GM12892 (cell line): ENCODE results near the gene GMEB1.
"Not testable (repeated sequence)": the region's sequence is repeated elsewhere in the genome, so short reads cannot be mapped to it uniquely, and the experiment has no call there.

Experiments used
- DNase-seq: peaks from one replicate; pipeline ENCODE4 v3.0.0; 2011; ENCODE audit not compliant: insufficient read length
- FAIRE-seq: peaks from 2 replicates; lab custom pipeline; 2011; peaks lifted over from hg19 to GRCh38; lab: Jason Lieb, UNC
- POLR2A ChIP-seq: IDR thresholded peaks from 2 replicates; pipeline ENCODE4 v1.6.1; 2011; ENCODE audit warnings: low read depth, low read length, control low read depth
- POLR2AphosphoS5 ChIP-seq: IDR thresholded peaks from 2 replicates; pipeline ENCODE4 v1.6.1; 2011; ENCODE audit warnings: low read depth, low read length, control low read depth
- TAF1 ChIP-seq: IDR thresholded peaks from 2 replicates; pipeline ENCODE4 v1.6.1; 2011; ENCODE audit warnings: low read depth, mild to moderate bottlenecking, control low read depth, low read length, borderline replicate concordance

GMEB1 gene

DNA sequence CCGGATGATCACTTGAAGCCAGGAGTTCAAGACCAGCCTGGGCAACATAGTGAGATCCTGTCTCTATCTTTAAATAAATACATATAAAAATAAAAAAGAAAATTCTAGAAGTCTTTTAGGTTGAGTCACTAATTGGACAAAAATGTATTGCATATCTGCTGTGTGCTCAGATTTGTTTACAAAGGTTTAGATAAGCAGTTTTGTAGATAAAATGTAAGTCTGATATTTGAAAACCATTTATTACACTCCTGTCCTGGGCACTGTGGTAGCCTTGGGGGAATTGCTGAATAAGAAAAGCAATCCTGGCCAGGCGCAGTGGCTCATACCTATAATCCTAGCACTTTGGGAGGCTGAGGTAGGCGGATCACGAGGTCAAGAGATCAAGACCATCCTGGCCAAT is 11.6 kb downstream of the GMEB1 start:
- no peak for FAIRE-seq

DNA sequence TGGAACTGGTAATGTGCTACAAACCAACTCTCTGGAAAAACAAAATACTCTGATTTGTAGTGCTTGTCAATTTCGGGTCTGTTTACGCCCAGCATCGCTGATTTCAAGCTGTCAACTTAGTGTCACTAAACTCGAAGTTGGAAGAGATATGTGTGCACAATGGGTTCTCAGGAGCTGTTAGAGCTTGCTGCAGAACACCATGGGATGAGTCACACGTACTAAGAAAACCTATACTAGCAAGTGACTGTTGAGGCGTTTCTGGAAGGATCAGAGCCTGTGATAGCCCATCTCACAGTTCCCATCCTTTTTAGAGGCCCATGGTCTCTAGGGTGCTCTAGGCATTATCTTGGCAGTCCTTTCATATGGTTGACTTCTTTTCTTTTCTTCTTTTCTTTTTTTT is 14.3 kb downstream of the GMEB1 start:
- DNase-seq (no peak), FAIRE-seq (no peak)
- TF ChIP-seq TAF1 (no peak), POLR2A (no peak), POLR2AphosphoS5 (no peak)

More for the DNA sequence above, 11.6 kb downstream of the GMEB1 start:
- TF ChIP-seq POLR2A (no peak), POLR2AphosphoS5 (no peak), TAF1 (no peak)
- no peak for DNase-seq

DNA sequence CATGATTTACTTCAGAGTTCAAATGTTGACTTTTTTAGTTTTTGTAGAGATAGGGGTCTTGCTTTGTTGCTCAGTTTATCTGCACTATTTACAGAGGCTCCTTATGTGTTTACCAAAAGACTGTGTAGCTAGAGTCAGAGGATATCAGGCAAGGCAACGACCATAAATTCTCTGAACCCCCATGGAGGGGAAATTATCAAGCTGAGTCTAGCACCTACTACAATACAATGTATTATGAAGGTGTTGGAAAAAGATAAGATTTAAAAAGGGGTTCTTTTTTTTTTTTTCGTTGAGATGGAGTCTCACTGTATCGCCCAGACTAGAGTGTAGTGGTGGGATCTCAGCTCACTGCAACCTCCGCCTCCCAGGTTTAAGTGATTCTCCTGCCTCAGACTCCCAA is 16.4 kb downstream of the GMEB1 start:
- FAIRE-seq (no peak), DNase-seq (no peak)
- TF ChIP-seq POLR2AphosphoS5 (no peak), POLR2A (no peak), TAF1 (no peak)

DNA sequence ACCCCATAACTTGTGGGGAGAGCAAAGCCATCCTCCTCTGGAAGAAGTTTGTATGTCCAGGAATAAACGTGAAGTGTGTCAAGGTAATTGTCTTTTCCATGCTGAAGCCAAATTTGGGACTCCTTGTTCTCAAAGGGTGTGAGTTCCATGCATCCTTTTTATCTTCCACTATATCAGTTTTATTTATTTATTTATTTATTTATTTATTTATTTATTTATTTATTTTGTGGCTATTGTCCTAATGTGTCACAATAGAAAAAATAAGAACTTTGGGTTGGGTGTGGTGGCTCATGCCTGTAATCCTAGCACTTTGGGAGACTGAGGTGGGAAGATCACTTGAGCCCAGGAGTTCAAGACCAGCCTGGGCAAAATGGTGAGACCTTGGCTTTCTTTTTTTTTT is 23.0 kb downstream of the GMEB1 start:
- not testable (repeated sequence) for FAIRE-seq, DNase-seq

DNA sequence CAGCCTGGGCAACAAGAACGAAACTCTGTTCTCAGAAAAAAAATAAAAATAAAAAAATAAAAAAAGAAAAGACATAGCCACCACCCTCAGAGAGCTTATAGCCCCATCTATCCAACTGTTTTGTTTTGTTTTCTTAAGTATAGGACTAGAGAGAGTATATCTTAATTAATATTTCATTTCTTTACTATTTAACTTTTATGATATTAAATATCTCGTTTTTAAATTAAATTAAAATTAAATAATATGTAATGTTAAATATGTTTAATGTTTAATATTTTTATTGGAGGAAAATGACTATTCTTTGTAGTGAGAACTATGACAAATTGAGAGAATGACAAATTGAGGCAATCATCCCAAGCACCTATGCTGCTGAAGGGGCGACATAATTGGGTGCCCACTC is 35.0 kb downstream of the GMEB1 start:
- FAIRE-seq (no peak), DNase-seq (no peak)
- TF ChIP-seq POLR2A (no peak), POLR2AphosphoS5 (no peak), TAF1 (no peak)

DNA sequence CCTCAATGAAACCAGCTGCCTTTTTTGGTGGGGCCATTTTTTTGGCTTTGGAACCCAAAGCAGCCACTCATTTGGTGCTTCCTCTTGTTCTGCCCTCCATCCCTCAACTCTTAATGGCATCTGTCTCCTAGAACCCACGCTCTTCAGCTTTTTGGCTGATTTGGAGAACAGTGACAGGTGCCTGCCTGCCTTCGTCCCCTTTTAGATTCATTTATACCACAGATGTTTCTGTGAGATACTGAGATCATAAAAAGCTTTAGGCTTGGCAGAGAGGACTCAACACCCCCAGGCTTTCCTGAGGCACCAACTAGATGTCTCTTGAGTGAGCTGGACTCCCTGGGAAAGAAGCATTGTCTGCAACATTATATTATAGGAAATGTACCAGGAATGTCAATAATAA is 47.8 kb downstream of the GMEB1 start:
- TF ChIP-seq POLR2AphosphoS5 (no peak), TAF1 (no peak), POLR2A (no peak)

DNA sequence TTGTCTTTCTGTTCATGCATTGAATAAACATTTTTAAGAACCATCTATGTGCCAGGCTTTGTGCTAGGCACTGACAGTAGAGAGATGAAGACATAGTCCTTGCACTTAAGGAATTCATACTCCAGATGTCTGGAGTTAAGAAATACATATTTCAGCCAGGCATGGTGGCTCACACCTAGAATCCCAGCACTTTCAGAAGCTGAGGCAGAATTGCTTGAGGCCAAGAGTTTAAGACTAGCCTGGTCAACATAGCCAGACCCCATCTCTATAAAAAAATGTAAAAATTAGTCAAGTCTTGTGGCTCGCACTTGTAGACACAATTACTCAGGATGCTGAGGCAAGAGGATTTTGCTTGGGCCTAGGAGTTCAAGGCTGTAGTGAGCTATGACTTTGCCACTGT is 49.6 kb downstream of the GMEB1 start:
- FAIRE-seq (no peak), DNase-seq (no peak)
- no peak for TF ChIP-seq POLR2A

More for the DNA sequence above, 47.8 kb downstream of the GMEB1 start:
- FAIRE-seq (no peak), DNase-seq (no peak)

DNA sequence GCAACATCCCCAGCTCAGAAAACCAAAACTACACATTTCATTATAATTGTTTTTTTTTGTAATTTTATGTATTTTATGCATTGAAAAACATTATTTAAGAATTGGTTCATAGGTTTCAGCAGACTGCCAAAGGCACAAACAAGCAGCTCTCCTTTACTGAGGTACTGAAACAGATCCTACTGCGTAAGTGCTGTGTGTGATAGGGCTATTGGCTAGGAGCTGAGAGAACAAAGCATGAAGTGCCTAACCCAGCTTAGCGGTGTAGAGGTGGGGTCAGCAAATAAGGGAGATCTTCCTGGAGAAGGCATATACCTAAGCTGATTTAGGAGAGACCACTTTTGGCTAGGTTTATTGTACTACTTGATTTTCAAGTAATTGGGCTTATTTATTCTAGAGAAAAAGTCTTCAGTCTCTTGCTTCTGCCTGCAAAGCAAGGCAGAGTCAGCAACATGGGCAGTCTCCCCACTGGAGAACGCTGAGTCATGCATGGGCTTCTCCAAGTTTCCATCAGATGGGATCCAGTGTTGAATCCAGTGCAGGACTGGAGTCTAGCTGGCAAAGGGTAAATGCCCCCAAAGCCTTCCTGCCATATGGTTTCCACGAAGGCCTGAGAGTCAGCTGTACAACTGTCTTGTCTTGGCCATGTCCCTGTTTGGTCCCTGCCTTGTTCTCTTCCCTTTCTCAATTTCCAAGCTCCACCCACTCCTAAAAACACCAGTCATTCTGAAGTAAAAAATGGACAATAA is 50.2 kb downstream of the GMEB1 start:
- FAIRE-seq (no peak), DNase-seq (no peak)

DNA sequence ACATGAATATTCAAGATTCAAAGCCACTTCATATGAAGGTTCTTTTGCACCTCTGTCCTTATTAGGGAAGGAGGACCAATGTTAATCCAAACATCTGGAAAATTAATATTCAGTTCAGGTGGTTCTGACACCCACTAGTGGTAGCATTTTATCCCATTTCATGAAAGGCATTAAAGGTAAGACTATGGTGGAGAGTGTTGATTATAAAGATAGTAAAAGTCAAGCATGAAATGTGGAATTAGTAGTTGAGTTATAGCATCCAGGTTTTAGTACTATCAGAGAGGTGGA is 50.7 kb downstream of the GMEB1 start:
- TF ChIP-seq TAF1 (no peak), POLR2A (no peak), POLR2AphosphoS5 (no peak)
- no peak for DNase-seq
- FAIRE-seq: no peak

More for the DNA sequence above, 50.2 kb downstream of the GMEB1 start:
- TF ChIP-seq POLR2AphosphoS5 (no peak), TAF1 (no peak)

DNA sequence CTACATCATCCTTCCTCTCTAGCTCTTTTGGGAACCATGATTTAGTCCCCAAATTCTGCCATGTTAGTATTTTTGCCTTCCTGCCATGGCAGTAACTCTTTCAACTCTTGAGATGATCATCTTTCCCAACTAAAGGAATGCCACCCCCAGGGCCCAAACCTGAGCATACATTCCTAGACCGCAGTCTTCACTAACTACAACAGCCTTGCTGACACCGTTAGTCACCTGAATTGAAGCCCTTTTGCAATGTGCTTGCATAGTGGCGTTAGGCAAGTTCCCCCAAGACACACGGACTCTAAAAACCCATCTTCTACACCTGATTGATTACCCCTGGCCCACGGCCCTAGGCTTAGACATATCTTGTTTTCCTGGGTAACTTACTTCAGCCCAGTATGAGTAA is 51.8 kb downstream of the GMEB1 start:
- TF ChIP-seq TAF1 (no peak), POLR2A (no peak), POLR2AphosphoS5 (no peak)
- DNase-seq (no peak), FAIRE-seq (no peak)

DNA sequence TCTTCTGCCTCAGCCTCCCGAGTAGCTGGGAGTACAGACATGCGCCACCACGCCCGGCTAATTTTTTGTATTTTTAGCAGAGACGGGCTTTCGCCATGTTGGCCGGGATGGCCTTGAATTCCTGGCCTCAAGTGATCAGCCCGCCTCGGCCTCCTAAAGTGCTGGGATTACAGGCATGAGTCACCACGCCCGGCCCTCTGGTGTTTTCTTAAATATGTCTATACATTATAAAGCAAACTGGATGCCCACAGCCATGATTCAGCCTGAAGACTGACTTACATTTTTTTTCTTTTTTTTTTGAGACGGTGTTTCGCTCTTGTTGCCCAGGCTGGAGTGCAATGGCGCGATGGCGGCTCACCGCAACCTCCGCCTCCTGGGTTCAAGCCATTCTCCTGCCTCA is 53.3 kb downstream of the GMEB1 start:
- not testable (repeated sequence) for FAIRE-seq, DNase-seq

DNA sequence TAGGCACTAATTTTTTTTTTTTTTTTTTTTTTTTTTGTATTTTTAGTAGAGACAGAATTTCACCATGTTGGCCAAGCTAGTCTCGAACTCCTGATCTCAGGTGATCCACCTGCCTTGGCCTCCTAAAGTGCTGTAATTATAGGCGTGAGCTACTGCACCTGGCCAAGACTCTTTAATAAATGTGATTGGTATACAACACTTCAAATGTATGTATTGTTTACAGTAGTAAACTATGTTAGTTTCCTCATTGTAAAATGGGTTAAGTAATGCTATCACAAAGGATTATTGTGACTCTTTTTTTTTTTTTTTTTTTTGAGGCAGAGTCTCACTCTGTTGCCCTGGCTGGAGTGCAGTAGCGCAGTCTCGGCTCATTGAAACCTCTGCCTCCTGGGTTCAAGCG is 56.8 kb downstream of the GMEB1 start:
- not testable (repeated sequence) for DNase-seq, FAIRE-seq

DNA sequence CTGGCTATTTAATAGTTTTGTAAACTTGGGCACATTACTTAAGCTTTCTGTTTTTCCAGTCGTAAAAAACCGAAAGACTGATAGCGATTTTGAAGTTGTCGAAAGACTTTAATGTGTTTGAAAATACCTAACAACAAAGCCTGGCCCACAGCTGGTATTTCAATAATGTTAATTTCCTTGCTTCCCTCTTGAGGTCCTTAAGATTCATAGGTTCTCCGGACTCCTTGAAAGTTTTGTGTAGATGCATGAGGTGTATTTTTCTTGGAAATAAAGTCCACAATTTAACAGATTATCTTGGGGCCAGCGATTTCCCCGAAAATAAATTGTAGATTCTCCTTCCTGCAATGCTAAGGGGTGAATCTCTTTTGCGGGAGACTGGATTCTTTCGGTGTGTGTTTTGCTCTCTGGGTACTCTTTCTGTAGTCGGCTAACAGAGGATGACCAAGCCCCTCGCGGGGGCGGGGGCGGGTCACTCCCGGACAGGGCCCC is 67.4 kb downstream of the GMEB1 start:
- no peak for DNase-seq
- TF ChIP-seq POLR2AphosphoS5: no peak
- TF ChIP-seq POLR2A: no peak
- FAIRE-seq: peak; percentile 30
